ENCODE measurements around the gene ABCD3. TPM values are rescaled to one million over a fixed set of nuclear protein-coding genes. Genes with fewer than 3 reads are reported as not detected.

Gene ABCD3
- polyA plus RNA-seq, 4 donors, result 59.2 to 74.4 (median 66.9) TPM

Other genes starting within 250 kb of the ABCD3 start
- gene ARHGAP29, start 180.8 kb upstream of the ABCD3 start, polyA plus RNA-seq (ENCODE audit: insufficient read length in 4 of 4), result 10 to 100 TPM; 69.1 to 90.7 (median 80.4) TPM
- gene F3, start 123.4 kb downstream of the ABCD3 start, polyA plus RNA-seq (ENCODE audit: insufficient read length in 4 of 4), result 10 to 100 TPM; 39.9 to 58.7 (median 47.6) TPM

Data from left renal cortex interstitium (tissue), 4 donors.